ENCODE results near the gene ITGA5.

The ITGA5 gene

DNA sequence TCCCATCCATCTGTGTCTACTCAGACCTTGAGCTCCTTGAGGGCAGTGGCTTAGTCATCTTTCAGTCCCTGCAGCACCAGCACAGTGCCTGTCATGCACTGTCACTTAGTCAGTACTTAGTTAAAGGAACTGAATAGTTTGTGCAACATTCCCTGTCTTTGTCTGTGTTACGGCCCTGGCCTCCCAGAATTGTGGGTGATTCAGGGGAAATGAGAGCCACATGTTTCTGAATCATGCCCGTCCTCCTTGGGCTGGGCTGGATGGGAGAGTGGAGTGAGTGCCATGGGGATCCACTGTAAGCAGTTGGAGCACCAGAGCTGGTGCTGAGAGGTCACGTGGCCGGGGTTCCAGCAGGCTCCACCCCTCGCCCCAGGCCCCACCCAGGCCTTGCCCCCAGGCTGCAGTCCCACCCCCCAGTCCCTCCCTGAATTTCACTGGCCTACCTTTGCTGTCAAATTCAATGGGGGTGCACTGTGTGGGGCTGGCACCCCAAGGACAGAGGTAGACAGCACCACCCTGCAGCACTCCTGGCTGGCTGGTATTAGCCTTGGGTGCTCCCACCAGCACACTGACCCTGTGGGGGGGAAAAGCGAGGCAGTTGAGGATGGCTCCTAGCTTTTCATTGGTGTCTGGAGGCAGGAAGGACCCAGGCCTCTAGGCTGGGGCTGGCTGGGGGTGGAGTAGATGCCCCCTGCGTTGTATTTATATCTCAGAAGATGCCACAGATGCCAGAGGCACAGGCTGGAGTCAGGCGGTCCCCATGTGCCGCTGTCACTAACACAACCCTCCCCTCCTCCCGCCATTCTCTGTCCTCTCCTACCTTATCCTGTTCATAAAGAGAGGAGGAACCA is 7.5 kb downstream of the ITGA5 start:
- DNase-seq = peak in 1 of 14 donors; percentile 49

DNA sequence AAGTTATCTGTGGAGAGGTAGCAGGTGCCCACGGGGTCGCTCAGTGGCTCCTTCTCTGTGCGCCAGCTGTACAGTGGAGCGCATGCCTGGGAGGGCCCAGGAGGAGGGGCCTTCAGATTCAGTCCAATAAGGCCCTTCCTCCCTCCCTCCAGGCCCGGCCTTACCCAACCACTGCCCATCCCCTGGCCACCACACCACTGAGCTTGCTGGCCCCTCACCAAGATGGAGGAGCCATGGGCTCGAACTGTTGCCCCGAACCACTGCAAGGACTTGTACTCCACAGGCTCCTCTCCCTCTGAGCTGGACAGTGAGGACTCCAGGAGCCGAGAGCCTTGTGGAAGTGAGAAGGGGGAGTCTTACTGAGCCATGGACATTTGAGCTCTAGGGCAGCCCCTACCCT is 9.8 kb downstream of the ITGA5 start:
- no peak for DNase-seq

DNA sequence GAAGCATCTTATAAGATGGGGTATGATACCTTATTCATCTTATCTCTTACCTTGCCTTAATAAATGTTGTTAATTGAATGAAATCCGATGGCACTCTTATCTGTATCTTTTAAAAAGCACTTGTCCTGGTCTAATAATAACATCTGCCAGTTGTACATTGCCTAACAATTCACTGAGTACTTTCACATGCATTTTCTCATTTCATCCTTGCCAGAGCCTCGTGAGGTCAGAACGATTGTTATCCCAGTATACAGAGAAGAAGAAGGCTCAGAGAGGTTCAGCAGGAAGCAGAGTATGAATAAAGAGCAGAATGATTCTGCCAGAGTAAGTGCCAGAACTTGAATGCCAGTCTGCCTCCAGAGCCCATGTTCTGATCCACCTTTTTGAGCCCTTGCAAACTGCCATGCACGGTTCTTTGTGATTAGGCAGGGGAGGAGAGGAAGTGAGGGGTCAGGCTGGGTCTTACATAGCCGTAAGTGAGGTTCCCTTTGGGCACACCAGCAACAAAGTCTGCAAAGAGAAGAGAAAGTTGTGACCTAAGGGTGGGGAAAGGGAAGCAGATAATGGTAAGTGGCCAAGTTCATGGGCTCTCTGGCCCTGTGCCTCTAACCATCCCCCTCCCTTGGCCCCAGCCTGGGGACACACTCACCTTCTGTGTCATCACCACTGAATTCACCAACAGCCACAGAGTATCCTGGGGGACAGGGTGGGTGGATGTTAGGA is 11.7 kb downstream of the ITGA5 start:
- DNase-seq = peak in 2 of 14 donors; percentile 16 to 29

DNA sequence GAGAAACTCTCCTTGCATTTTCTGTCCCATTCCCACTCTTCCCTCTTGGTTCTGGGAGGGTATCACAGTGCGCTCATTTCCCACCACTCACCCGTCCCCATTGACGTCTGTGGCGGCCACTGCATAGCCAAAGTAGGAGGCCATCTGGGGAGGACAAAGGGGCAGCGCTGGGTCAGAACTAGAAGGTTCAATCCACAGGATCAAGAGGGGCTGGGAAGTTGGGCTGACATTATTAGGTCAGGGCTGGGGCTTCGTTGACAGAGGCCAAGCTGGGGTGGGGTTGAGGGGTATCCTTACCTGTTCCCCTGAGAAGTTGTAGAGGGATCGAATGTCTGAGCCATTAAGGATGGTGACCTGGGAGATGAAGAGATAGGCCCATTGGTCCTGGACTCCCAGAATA is 13.5 kb downstream of the ITGA5 start:
- DNase-seq = no peak

DNA sequence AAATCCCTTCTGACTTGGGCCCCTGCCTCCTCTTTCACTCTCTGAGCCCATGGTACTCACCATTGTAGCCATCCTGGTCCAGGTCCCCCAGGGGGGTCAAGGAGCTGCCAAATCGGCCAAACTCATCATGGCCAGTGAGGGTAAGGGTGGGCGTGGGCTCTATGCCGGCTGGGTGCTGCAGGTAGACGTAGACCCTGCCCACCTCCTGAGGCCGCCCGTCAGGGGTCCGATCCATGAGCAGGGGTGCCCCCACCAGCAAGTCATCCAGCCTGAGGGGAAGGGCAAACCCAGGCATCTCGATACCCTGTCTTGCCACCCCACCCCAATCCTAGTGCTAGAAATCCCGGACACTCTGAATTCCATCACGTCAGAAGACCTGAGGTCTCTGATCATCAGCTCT is 14.0 kb downstream of the ITGA5 start:
- DNase-seq = no peak

DNA sequence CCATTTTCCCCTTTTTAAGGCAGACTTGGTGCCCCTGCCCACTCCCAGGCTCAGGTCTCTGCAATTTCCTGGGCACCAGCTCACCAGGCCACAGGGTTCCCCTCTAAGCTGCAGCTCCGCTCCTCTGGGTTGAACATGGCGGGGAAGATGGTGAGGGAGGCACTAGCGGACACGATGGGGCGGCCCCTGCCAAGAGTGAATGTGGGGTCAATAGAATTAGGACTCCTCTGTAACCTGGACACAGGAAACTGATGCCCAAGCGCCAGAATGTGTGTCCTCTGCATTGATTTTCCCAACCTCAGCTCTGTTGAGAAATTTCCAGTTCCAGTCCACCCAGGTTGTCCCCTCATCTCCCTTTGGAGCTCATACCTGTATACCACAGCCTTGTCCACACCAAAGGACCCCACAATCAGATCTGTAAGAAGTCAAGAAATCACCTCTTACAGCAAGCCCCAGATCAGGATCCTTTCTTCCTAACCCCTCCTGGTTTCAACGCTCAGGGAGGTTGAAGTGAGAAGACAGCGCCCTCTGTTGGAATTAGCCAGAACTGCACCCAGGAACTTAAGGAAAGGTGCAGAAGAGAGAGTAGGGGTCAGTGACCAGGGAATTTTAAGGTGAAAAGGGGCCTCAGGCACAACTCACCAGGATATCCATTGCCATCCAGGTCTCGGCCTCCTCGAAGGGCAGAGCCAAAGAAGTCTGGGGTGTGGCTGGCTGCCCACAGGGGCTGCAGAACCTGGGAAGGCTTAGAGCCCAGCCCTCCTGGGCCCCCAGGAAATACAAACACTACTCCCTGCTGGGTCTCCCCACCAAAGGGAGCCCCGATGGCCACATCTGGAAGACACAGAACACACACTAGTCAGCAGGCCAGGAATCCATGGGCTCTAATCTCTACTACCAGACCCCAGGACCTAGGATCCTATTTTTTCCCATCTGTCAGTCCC is 14.7 kb downstream of the ITGA5 start:
- DNase-seq = peak in 2 of 14 donors; percentile 8 to 25

DNA sequence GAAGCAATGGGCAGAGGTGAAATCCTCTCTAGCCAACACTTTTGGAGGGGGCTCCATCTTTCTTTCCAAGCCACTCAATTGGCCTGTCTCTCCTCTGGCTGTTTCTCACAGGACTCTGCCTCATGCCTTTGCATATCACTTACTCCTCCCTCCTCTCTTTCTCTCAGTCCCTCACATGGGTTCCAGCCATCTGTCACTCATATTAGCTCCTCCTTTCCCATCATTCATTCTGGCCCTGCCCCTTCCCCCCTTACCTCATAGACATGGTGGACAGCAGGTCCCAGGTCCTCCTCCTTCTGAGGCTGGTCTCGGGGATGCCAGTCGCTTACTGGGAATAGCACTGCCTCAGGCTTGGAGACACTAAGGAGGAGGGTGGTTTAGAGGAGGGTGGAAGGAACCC is 17.9 kb downstream of the ITGA5 start:
- no peak for DNase-seq

DNA sequence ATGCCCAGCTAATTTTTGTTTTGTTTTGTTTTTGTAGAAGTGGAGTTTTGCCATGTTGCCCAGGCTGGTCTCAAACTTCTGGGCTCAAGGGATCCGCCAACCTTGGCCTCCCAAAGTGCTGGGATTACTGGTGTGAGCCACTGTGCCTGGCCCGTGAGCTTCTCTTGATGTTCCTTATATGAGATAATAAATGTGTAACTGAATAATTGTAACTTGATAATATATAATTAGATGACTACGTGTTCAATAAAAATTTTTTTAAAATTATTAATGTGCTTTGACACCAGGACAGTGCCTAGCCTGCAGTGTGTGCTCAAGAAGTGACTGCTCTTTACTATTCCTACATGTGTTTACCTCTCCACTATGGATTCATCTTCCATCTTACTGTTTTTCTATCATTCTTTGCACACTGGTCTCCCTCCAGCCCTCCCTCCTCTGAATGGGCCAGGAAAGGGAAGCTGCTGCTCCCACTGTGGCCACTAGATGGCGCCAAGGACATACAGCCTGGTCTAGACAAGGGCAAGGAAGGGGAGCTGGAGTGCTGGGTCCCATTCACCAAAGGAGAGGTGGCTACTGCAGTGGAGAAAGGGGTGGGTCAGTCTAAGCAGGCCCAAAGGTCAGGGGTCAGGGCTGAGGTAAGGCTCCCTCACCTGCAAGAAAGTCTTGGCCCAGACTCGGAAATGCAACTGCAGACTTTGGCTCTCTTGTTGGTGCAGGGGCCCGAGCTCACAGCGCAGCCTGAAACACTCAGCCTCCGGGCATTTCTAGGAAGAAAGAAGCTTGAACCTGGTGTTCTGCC is 19.9 kb downstream of the ITGA5 start:
- DNase-seq = peak in 12 of 14 donors; percentile 34 to 83 (median 70)

DNA sequence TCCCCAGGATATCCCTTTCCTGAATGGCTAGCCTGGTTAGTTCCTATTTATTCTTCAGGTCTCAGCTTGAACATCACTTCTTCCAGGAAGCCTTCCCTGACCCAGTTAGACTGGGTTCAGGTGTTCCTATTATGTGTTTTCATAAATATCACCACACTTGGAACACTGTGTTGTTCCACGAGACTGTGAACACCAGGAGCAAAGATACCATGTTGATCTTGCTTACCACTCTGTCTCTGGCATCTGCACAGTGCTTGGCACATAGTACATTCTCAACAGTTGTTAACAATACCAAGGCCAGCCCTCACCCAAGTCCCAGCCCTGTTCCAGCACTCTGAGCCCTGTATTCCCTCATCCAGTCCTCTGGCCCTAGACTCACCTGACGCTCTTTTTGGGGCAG is 20.8 kb downstream of the ITGA5 start:
- no peak for DNase-seq

DNA sequence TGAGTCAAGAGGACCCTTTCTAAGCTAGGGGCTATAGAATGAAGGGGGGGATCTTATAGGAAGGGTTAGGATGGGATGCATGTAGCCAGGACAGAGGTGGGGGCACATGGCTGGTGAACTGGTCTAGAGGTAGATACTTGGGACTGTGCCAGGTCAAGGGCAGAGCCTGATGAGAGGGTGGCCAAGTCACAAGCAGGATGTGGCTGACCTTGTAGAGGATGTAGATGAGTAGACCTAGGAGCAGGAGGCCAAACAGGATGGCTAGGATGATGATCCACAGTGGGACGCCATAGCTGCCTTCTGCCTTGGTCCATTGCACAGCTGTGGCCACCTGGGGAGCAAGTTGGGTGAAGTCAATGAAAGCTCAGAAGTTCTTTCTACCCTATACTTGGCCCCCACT is 21.9 kb downstream of the ITGA5 start:
- no peak for DNase-seq

DNA sequence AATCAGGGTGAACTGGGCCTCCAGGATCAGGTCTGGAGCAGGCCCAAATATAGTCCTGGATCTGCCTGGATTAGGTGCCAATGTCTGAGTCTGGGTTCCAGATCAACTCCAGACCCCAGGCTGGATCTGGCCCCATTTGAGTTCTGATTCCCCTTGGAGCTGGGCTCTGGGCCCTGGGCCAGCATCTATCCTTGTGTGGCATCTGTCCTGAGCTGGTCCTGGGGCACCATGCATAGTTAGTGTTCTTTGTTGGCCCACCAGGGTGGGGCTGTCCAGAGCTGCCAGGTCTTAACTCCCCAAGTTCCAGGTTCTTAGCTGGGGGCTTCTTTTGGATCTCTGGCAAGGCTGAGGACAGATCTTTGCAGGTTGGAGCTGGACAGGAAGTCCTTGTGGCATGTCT is 23.5 kb downstream of the ITGA5 start:
- no peak for DNase-seq

DNA sequence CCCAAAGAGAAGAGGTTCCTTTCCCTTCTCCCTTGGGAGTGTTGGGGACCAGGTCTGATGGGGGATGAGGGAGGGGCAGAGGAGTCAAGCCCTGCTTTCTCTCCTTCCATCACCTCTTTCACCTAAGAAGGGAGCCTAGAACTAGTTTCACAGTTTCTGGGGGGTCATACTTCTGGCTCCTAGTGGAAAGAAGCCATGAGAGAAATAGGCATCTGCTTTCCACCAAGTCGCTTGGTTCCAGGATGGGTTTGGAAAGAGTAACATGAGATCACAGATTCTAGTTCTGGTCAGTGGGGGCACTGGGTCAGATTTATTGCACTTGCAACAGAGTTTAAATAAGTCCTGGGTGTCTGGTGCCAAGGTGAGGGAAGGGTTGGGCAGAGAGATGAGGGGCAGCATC is 24.1 kb downstream of the ITGA5 start:
- DNase-seq = no peak

DNA sequence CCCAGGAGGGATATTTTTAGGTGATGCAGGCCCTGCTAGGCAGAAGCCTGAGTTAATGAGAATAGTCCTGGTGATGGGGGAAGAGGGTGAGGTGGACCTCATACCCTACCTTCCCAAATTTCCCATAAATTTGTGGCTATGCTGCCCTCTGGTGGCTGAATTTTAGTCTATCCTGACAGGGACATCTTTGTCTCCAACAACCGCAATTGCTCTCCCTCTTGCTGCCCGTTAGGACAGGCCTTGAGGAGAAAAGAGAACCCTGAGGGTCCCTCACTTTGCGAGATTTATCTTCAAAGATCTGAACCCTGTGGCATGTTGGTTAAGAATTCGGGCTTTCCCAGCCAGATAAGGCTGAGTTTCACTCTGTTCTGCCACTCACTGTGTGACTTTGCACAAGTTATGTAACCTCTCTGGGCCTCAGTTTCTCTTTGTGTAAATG is 24.8 kb downstream of the ITGA5 start:
- DNase-seq = peak in 4 of 14 donors; percentile 15 to 49 (median 36)

DNA sequence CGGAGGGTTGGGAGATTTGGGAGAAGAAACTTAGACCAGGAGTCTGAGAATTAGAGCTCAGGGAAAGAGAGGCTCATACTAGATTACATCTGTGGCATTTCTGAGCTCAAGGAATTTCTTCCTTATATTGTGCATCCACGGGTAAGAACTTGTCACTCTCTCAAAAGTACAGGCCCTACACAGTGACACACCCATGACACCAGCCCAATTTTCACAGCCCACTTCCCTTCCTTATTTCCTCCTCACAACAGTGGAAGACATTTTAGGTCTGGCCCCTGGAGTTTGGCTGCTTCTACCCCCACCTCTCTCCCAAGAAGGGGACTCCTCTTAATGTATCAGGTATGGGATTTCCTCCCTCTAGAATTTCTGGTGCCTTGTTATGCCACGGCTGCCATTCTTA is 25.3 kb downstream of the ITGA5 start:
- no peak for DNase-seq

DNA sequence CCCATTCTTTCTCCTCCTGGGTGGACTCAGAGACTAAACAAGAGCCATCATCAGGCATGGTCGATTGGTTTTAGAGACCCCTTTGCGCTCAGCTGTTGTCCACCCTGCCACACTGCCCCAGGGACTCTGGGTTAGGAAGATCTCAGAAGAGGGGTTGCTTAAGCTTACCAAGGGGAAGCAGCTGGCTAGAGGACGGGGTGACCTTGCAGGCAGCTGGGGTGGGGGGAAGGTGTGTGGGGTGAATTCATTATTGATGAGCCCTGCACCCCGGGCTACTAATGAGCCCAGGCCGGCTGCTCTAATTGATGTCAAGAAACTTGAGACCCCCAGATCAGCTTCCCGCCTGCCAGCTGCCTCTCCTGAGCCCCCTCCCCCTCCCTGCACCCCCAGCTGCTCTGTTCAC is 25.9 kb downstream of the ITGA5 start:
- no peak for DNase-seq

DNA sequence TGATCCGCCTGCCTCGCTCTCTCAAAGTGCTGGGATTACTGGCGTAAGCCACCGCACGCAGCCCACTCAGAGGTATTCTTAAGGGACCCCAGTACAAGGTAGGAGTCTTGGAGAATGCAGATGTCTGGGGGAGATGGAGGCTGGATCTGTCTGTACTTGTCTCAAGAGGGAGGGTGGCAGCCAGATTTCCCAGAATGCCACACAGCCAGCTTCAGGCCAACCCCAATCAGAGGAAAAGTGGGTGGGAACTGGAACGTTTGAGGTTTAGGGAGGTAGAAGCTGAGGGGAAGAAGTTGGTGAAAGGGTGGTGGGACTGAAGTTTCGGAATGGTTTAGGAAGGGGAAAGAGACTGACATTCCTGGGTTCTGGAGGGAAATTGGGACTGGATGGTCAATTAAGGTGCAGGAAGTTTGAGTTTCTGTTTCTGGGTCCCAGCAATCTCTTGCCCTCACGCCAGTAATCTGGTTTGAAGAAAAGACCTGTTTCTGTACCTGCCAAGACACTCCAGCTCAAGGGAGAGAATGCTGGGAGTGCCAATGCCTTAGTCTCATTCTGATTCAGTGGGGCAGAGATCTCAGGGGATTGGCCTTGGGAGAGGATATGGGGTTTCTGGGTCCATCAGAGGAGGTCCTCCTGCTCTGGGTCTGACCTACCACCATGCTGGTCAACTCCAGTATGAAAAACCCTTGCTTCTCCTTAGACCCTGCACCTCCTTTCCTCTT is 26.4 kb downstream of the ITGA5 start:
- no peak for DNase-seq

DNA sequence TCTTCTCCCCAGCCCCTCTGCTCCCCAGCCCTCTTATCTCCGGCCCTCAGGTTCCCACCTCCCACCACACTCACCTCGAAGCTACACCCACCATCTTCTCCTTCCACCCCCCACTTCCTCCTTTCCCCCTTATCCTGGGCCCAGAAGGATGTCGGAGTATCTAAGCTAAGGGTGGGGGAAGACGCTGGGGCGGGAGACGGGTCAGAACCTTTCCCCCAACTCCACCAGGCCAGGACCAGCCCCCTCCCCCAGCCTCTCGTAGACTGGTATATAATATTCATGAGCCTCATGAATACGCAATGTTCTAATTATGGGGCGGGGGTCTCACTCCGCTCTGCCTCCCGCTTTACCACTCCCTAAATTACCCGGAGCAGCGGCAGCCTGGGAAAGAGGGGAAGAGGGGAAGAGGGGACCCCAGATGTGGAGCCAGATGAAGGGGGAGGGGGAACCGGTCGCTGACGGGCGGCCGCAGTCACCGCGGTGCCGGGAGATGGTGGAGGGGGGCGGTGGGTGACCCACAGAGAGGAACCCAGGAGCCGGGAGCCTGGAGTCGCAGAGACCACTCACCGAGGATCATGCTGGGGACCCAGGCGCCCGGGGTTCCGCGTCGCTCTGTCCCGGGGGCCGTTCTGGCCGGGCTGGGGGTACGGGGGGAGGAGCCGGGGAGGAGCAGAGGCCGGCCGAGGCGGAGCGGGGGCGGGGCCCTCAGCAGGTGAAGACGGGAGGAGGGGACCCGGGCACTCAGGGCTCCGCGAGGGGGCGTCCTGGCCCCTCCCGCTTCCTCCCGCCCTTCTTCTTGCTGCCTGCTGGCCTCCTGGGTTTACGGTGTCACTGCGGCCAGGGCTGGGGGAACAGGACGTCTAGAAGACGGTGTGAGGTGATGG is 28.2 kb downstream of the ITGA5 start:
- peak in 6 of 14 donors; percentile 16 to 52 (median 32) for DNase-seq

DNA sequence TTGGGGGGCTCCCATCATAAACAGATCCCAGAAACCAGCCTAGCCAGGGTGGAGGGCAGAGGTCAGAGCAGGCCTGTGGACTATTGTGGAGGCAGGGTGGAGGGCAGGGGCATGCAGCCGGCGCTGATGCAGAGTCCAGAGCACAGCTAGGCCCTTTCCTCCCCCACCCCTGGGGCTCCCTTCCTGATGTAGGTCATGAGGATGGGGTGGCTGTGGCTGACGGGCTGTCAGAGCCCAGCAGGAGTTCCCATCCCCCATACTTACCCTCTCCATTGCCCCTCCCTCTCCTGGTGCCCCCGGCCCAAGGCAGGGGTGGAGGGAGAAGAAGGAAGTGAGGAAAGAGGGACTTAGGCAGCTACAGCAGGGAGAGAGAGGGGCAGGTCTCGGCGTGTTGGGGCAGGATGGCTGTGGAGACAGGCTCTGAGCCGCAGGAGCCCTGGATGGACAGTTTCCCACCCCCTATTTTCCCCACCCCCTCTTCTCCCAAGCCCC is 28.8 kb downstream of the ITGA5 start:
- DNase-seq = peak in 1 of 14 donors; percentile 20

DNA sequence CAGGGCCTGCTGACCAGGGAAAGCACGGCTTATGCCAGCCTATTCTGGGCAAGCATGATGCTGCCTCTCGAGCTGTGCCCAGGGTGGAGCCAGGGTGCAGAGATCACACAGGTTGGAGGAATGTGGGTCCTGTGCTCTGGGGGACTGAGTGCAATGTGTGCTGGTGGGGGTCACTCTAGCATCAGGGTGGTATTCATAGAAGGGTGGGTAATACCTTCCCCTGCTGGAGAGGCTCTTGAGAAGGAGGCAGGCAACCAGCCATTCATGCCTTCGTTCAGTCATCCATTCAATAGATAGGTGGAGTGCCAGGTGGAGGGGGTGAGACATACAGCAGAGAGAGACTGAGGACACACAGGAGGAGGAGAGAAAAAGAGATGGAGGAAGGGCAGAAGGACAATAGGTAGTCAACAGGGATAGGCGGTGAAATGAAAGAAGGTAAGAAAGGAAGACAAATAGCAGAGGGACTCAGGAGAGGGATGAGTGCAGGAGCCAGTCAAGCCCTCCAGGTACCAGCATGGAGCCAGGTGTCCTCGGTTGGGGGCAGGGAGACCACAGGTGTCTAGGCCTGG is 29.4 kb downstream of the ITGA5 start:
- peak in 1 of 14 donors; percentile 23 for DNase-seq

DNA sequence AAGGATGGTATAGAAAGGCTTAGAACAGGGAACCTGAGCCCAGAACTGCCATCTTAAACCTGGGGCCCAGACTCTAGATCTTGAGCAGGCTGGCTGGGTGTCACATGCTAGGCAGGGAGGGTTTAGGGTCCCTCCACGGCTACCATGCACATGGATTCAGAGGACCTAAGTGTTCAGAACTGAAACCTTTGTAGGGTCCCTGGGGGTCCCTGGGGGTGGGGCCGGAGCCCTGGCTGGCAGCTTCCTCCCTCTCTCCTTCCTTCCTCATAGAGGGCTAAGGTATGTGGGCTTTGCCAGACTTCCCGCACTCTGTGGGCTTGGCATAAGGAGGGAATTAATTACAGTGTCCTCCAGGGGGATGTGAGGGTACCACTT is 29.9 kb downstream of the ITGA5 start:
- DNase-seq = no peak
